Trophoblast cell (in vitro differentiated cells and primary cell): ENCODE results near the gene PEX14.

ENCODE experiments used
- DNase-seq, 2 donors: peaks; one replicate each; pipeline ENCODE4 v3.0.0-alpha.2; 2016
- H2AFZ ChIP-seq: 2 replicates; pipeline ENCODE4 v1.6.1; 2013; ENCODE audit warnings: low read length, moderate library complexity, mild to moderate bottlenecking; ENCODE audit not compliant: insufficient read depth, poor library complexity
- H2AK5ac ChIP-seq: 2 replicates; pipeline ENCODE4 v1.6.1; 2013; ENCODE audit warnings: mild to moderate bottlenecking, low read length
- H2BK120ac ChIP-seq: 2 replicates; pipeline ENCODE4 v1.6.1; 2013; ENCODE audit warnings: low read length, mild to moderate bottlenecking, moderate library complexity; ENCODE audit not compliant: insufficient read depth, poor library complexity
- H2BK12ac ChIP-seq: 2 replicates; pipeline ENCODE4 v1.6.1; 2013; ENCODE audit warnings: mild to moderate bottlenecking, low read length, moderate library complexity
- H2BK5ac ChIP-seq: 2 replicates; pipeline ENCODE4 v1.6.1; 2013; ENCODE audit warnings: low read length, low read depth, moderate library complexity, mild to moderate bottlenecking; ENCODE audit not compliant: poor library complexity
- H3K14ac ChIP-seq: 2 replicates; pipeline ENCODE4 v1.6.1; 2013; ENCODE audit warnings: mild to moderate bottlenecking, low read length
- H3K18ac ChIP-seq: 2 replicates; pipeline ENCODE4 v1.6.1; 2013; ENCODE audit warnings: mild to moderate bottlenecking, low read length
- H3K23ac ChIP-seq: 2 replicates; pipeline ENCODE4 v1.6.1; 2013; ENCODE audit warnings: low read length
- H3K27ac ChIP-seq: 2 replicates; pipeline ENCODE4 v1.5.1; 2013; ENCODE audit warnings: low read depth, mild to moderate bottlenecking, inconsistent platforms, low read length, moderate library complexity
- H3K27me3 ChIP-seq: 2 replicates; pipeline ENCODE4 v1.6.1; 2013; ENCODE audit warnings: inconsistent platforms, mild to moderate bottlenecking, low read length, moderate library complexity; ENCODE audit not compliant: insufficient read depth
- H3K36me3 ChIP-seq, 2 experiments: 1 replicate in 1 of 2; 2 replicates in 1 of 2; pipeline ENCODE4 v1.6.1; 2013; ENCODE audit warnings: low read length in 2 of 2, mild to moderate bottlenecking in 2 of 2, moderate library complexity in 1 of 2; ENCODE audit not compliant: insufficient read depth in 2 of 2, control insufficient read depth in 1 of 2
- H3K4ac ChIP-seq: 2 replicates; pipeline ENCODE4 v1.6.1; 2013; ENCODE audit warnings: low read depth, mild to moderate bottlenecking, low read length, moderate library complexity
- H3K4me1 ChIP-seq, 2 experiments: 1 replicate in 1 of 2; 2 replicates in 1 of 2; pipeline ENCODE4 v1.6.1; 2013; ENCODE audit warnings: low read length in 2 of 2, mild to moderate bottlenecking in 2 of 2, moderate library complexity in 1 of 2; ENCODE audit not compliant: insufficient read depth in 2 of 2, control insufficient read depth in 1 of 2
- H3K4me2 ChIP-seq: 2 replicates; pipeline ENCODE4 v1.6.1; 2013; ENCODE audit warnings: inconsistent platforms, mild to moderate bottlenecking, low read length, moderate library complexity
- H3K4me3 ChIP-seq: 2 replicates; pipeline ENCODE4 v1.5.1; 2013; ENCODE audit warnings: mild to moderate bottlenecking, low read depth, low read length, inconsistent platforms
- H3K79me1 ChIP-seq: one replicate; pipeline ENCODE4 v1.6.1; 2013; ENCODE audit warnings: low read length
- H3K79me2 ChIP-seq: 2 replicates; pipeline ENCODE4 v1.6.1; 2013; ENCODE audit warnings: low read length, mild to moderate bottlenecking; ENCODE audit not compliant: control insufficient read depth, insufficient read depth, poor library complexity
- H3K9ac ChIP-seq: 2 replicates; pipeline ENCODE4 v1.6.1; 2013; ENCODE audit warnings: mild to moderate bottlenecking, low read length
- H3K9me3 ChIP-seq: 2 replicates; pipeline ENCODE4 v1.6.1; 2013; ENCODE audit warnings: low read depth, mild to moderate bottlenecking, control low read depth, inconsistent platforms, low read length; ENCODE audit not compliant: insufficient read depth
- H4K12ac ChIP-seq: 2 replicates; pipeline ENCODE4 v1.6.1; 2013; ENCODE audit warnings: low read depth, mild to moderate bottlenecking, low read length, moderate library complexity
- H4K8ac ChIP-seq: 2 replicates; pipeline ENCODE4 v1.6.1; 2013; ENCODE audit warnings: low read depth, mild to moderate bottlenecking, low read length, moderate library complexity
- H4K91ac ChIP-seq: one replicate; pipeline ENCODE4 v1.6.1; 2013; ENCODE audit warnings: low read depth, mild to moderate bottlenecking, low read length, moderate library complexity
- WGBS: extraction: QIAGEN DNeasy Blood & Tissue Kit; methylation state at CpG from one replicate; pipeline ENCODE4 v1.1.7; 2013; ENCODE audit warnings: missing lambda C conversion rate; ENCODE audit not compliant: insufficient read length, insufficient coverage; ENCODE audit errors: extremely low coverage; 5-methylcytosine and 5-hydroxymethylcytosine counted together

Gene PEX14

GRCh38 chr1:10446790-10447422 lies 27.8 kb upstream of the PEX14 start:
- Histone ChIP-seq H2AK5ac (no peak overlapping the region), H3K14ac (no peak overlapping the region), H3K18ac (no peak overlapping the region), H3K4me2 (no peak overlapping the region), H3K79me2 (no peaks in the 10 kb centered on the region), H2BK5ac (no peak overlapping the region), H2AFZ (no peak overlapping the region), H3K4ac (no peak overlapping the region), H2BK12ac (no peak overlapping the region), H3K9me3 (peaks cover 3% of the 10 kb centered on the region), H3K36me3 (no peaks in the 10 kb centered on the region), H3K4me1 (peaks cover 0 to 2% of the 10 kb centered on the region in 2 experiments), H3K9ac (no peak overlapping the region), H3K23ac (no peak overlapping the region), H3K4me3 (no peak overlapping the region), H3K27ac (no peak overlapping the region), H4K12ac (no peak overlapping the region), H4K8ac (no peak overlapping the region), H3K27me3 (no peaks in the 10 kb centered on the region), H4K91ac (no peak overlapping the region), H3K79me1 (no peaks in the 10 kb centered on the region), H2BK120ac (no peak overlapping the region)
- DNase-seq, result no peak
- WGBS, result no CpG with 5 or more reads among the region's 7 CpGs

GRCh38 chr1:10449751-10450150 lies 25.0 kb upstream of the PEX14 start, which contains the start of gene CORT:
CORT (plus strand) TSS chr1:10450031; CDS start chr1:10450224, 193 bp downstream.
- H3K4me1 ChIP-seq, result peaks cover 0 to 2% of the 10 kb centered on the region in 2 experiments
- H4K12ac ChIP-seq, result no peak within 1 kb of the TSS
- no peak within 1 kb of the TSS for H3K14ac ChIP-seq
- no peak within 1 kb of the TSS for H3K27ac ChIP-seq
- no peak within 1 kb of the TSS for H3K4me3 ChIP-seq
- H3K23ac ChIP-seq, result peak within 1 kb of the TSS; percentile 43
- no peak within 1 kb of the TSS for H3K9ac ChIP-seq
- H2AFZ ChIP-seq, result no peak within 1 kb of the TSS
- H2AK5ac ChIP-seq, result no peak within 1 kb of the TSS
- no peak within 1 kb of the TSS for H3K4me2 ChIP-seq
- H3K9me3 ChIP-seq, result peaks cover 3% of the 10 kb centered on the region
- DNase-seq, result no peak
- no peaks in the 10 kb centered on the region for H3K79me2 ChIP-seq
- H4K8ac ChIP-seq, result no peak within 1 kb of the TSS
- no peak within 1 kb of the TSS for H2BK12ac ChIP-seq
- no peak within 1 kb of the TSS for H2BK120ac ChIP-seq
- no peak within 1 kb of the TSS for H3K4ac ChIP-seq
- H3K27me3 ChIP-seq, result no peaks in the 10 kb centered on the region
- no CpG with 5 or more reads among the region's 10 CpGs for WGBS
- no peaks in the 10 kb centered on the region for H3K36me3 ChIP-seq
- H4K91ac ChIP-seq, result no peak within 1 kb of the TSS
- no peak within 1 kb of the TSS for H3K18ac ChIP-seq
- no peaks in the 10 kb centered on the region for H3K79me1 ChIP-seq
- no peak within 1 kb of the TSS for H2BK5ac ChIP-seq

- no peaks in the 10 kb centered on the region for H3K36me3 ChIP-seq
- no peak overlapping the region for H3K14ac ChIP-seq
- H2BK120ac ChIP-seq, result no peak overlapping the region
- no peak overlapping the region for H4K91ac ChIP-seq
- no peak overlapping the region for H3K18ac ChIP-seq
- H2AFZ ChIP-seq, result no peak overlapping the region
- no peak overlapping the region for H2AK5ac ChIP-seq
- no peak overlapping the region for H3K4me2 ChIP-seq
- H3K4me1 ChIP-seq, result peaks cover 0 to 2% of the 10 kb centered on the region in 2 experiments
- no peaks in the 10 kb centered on the region for H3K79me1 ChIP-seq
- DNase-seq, result no peak
- no peak overlapping the region for H2BK5ac ChIP-seq
- no peak overlapping the region for H3K4ac ChIP-seq
- no peaks in the 10 kb centered on the region for H3K79me2 ChIP-seq
- WGBS, result no CpG with 5 or more reads among the region's 21 CpGs
- no peak overlapping the region for H4K8ac ChIP-seq
- H2BK12ac ChIP-seq, result no peak overlapping the region
- no peak overlapping the region for H3K27ac ChIP-seq
- no peak overlapping the region for H3K9ac ChIP-seq
- H3K4me3 ChIP-seq, result no peak overlapping the region
- H4K12ac ChIP-seq, result no peak overlapping the region
- H3K9me3 ChIP-seq, result peaks cover 3% of the 10 kb centered on the region
- H3K27me3 ChIP-seq, result no peaks in the 10 kb centered on the region
- H3K23ac ChIP-seq, result peak overlapping the region; percentile 43
Observed at GRCh38 chr1:10450156-10450814, 24.5 kb upstream of the PEX14 start.

- Histone ChIP-seq H2BK5ac (no peak overlapping the region), H3K4ac (no peak overlapping the region), H3K27ac (no peak overlapping the region), H3K4me2 (no peak overlapping the region), H4K12ac (no peak overlapping the region), H3K79me2 (no peaks in the 10 kb centered on the region), H2AK5ac (no peak overlapping the region), H3K23ac (no peak overlapping the region), H4K91ac (no peak overlapping the region), H2AFZ (no peak overlapping the region), H3K27me3 (no peaks in the 10 kb centered on the region), H3K79me1 (no peaks in the 10 kb centered on the region), H3K18ac (no peak overlapping the region), H2BK12ac (no peak overlapping the region), H3K9me3 (peaks cover 3% of the 10 kb centered on the region), H2BK120ac (no peak overlapping the region), H3K14ac (no peak overlapping the region), H3K4me1 (peaks cover 0 to 2% of the 10 kb centered on the region in 2 experiments), H3K4me3 (no peak overlapping the region), H3K9ac (no peak overlapping the region), H3K36me3 (peaks cover 0 to 2% of the 10 kb centered on the region in 2 experiments), H4K8ac (no peak overlapping the region)
- no CpG with 5 or more reads among the region's 6 CpGs for WGBS
- DNase-seq, result no peak
Observed at GRCh38 chr1:10450836-10451235, 23.9 kb upstream of the PEX14 start.
